ENCODE measurements around the gene MAML3.

Gene MAML3

DNA sequence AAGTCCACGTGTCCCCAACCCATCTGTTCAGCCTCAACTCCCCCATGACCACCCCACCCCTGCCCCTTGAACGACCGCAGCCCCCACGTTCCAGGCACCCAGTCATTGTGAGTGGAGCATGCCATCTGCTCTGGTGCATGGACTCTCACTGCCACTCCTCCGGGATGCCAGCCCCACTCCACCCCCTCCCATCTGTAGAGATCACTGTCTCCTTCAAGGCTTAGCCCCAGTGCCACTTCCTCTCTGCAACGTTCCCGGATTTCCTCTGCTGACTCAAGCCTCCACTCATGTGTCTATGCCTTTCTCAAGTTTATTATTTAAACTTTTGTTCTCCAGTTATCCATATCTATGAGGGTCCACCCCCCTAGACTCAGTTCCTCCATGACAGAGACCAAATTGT, 54.0 kb downstream of the MAML3 start:
- no peak for DNase-seq (ENCODE audit: low read depth)

- no peak for DNase-seq (ENCODE audit: low read depth)
These were observed 55.4 kb downstream of the MAML3 start for GRCh38 chr4:140098455-140099160.

- DNase-seq (ENCODE audit: low read depth): no peak
These were observed 56.4 kb downstream of the MAML3 start for GRCh38 chr4:140097572-140097971.

- DNase-seq (ENCODE audit: low read depth): no peak
These were observed 57.1 kb downstream of the MAML3 start for GRCh38 chr4:140096921-140097320.

GRCh38 chr4:140096483-140096861, 57.5 kb downstream of the MAML3 start:
- no peak for DNase-seq (ENCODE audit: low read depth)

DNA sequence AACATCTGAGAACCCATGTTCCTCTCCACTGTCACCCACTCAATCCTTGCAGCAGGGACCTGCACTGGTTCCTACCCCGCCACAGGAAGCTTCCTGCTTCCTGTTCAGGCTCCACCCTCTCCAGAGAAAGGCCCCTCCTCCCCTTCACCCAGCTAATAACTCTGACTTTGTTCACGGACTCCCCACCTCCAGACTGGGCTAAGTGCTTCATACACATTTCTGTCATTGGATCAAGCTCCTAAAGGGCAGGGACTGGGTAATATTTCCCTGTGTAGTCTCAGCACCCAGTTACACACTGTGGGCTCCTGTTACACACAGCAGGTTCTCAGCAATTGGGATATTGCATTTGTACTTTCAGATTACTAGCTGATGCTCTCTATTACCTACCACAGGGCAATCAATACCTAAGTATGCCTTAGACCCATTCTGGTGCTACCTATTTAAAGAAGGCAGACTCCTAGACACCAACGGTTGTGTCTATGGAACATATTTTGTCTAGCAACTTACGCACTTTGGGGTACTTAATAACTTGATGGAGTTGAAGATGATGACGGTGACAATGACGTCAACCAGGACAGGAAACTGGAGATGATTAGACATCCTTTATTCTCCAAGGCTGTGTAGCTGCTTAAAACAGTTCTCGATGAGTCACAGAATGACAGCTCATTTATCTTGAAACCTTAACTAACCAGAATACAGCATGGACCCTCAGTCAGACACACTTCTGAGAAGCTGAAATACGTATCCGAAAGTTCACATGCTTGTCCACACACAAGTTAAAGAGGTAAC, 58.1 kb downstream of the MAML3 start:
- DNase-seq (ENCODE audit: low read depth): peak; percentile 23

DNA sequence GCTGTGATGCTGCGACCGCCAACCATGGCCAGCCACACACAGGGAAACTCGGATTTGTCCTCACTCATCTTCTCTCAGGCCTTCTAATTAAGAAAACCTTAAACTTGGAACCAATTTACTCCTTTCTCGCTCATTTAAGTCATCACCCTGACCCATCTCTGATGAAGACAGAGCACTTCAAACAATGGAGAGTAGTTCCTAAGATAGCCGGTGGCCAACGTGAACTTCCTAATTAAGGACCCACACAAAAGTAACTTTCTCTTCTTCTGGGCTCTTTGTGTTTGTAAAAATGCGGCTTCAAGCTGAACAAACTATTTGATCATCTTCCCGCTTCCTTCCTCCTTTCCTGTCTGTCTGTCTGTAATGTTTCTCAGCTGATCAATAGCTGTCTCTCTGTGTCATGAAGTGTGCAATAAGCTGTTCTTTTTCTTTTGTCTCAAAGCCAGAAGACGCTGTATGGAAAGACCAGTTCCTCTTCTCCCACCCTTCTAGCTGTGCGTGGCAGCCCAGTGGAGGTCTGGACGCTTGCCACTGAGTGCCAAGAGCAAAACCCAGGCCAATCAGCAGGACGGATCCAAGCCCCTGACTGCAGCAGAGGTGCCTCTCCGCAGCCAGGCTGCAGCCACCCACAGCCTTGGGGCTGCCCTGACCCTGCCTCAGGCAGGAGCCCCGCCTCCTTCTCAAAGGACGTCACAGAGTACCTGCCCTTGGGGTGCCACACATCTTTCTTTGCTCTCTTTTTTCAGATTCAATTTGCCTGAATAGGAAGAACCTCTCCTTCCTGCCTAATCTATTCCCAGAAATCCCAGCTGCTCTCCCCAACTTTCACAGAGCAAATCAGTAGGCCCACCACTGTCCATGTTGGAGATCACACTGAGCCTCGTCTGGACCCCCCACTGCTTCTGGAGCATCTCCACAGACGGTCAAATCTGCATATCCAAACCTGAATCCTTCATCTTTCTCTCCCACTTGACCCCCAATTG, 59.3 kb downstream of the MAML3 start:
- no peak for DNase-seq (ENCODE audit: low read depth)

DNA sequence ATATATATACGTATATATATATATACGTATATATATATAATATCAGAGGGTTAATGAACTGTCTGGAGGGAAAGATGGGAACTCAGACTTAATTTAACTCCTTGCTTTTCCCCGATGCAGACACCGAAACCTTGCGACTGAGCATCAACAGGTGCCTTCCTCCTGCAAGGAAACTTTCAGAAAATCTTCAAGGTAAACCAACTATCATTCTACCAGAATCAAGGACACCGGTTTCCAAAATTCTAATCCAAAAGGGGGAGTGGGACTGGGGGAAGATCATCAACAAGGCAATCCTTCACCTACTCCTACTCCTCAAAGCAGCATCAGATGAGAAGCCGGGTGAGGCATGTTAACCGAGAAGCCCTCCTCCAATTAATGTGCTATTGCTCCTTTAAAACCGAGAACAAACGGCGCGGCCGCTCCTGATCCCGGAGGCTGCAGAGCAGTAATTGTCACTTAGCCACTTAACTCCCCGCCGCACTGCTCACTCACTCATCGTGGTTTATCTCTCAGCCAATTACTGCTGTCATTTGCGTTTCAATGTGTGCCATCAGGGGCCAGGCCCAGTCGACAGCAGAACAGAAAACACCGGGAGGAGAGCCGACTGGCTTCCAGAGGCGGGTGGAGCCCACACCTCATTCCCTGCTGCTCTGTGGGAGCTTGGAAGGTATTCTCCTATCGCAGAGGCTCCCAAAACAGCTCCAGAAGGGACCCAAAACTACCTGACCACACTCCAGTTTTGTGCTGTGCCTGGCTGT, 61.7 kb downstream of the MAML3 start:
- no peak for DNase-seq (ENCODE audit: low read depth)

GRCh38 chr4:140091305-140091704, 62.7 kb downstream of the MAML3 start:
- DNase-seq (ENCODE audit: low read depth): no peak

- no peak for DNase-seq (ENCODE audit: low read depth)
These were observed 63.7 kb downstream of the MAML3 start for GRCh38 chr4:140090215-140090731.

DNA sequence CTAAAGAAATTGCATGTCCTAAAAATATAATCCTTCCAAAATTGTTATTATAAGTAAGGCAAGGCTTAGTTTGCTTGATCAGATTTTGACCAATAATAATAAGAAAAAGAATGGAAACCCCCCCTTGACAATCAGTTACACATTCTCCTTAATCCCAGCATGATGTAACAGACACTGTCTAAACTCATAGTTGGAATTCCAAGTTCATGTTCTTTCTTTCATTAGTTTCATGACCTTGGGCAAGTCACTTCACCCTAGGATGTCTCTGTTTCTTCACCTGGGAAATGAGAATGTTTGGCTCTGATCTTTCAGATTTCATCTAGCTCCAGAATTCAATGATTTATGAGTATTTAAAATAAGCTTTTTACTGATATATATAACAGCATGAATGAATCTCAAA, 64.8 kb downstream of the MAML3 start:
- DNase-seq (ENCODE audit: low read depth): no peak

GRCh38 chr4:140088323-140088967, 65.5 kb downstream of the MAML3 start:
- no peak for DNase-seq (ENCODE audit: low read depth)

DNA sequence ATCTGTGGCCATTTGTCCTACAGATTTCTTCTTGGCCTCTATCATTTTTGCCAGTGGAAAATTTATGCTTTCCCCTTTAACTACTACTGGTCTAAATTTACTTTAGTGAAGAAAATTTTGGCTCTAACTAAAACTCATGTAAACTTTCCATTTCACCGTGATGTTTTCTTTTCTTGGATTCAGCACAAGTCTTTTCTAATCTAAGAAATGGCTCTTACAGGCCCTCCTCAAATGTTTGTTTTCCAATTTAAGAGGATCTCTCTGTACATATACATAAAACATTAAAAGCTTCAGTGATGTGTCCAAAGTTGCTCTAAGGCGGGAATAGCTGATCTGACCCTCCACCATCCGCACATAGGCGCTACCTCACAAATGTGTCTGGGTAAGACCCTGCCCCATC, 68.1 kb downstream of the MAML3 start:
- no peak for DNase-seq (ENCODE audit: low read depth)

DNA sequence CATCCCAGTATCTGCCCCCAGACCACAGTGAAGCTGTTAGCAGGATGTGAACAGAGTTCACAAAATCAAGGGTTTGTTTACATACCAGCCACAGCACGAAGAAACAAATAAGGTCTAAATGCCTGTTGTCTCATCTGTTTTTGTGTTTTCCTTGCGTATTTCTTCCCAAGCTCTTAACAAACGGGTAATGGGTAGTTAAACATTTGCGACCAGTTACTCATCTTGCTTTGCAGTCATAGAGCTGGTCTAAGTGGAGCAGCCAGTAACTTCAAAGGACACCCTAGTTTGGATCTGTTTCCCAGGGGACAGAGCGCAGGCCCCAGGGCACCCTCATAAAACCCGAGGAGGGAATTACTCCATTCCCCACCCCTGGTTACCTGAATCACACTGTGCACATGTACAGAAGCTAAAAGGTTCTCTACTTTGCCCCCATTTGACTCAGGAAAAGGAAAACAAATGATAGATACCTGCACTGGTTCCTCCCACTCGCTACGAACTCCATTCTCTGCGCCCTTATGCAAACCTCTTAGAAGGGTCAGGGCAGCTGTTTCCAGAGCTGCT, 68.8 kb downstream of the MAML3 start:
- DNase-seq (ENCODE audit: low read depth): no peak

- no peak for DNase-seq (ENCODE audit: low read depth)
These were observed 69.6 kb downstream of the MAML3 start for GRCh38 chr4:140084385-140084784.

- no peak for DNase-seq (ENCODE audit: low read depth)
These were observed 71.6 kb downstream of the MAML3 start for GRCh38 chr4:140082391-140082755.

GRCh38 chr4:140081641-140082390, 72.2 kb downstream of the MAML3 start:
- no peak for DNase-seq (ENCODE audit: low read depth)

- no peak for DNase-seq (ENCODE audit: low read depth)
These were observed 73.1 kb downstream of the MAML3 start for GRCh38 chr4:140080883-140081282.

- no peak for DNase-seq (ENCODE audit: low read depth)
These were observed 75.6 kb downstream of the MAML3 start for GRCh38 chr4:140078366-140078765.

DNA sequence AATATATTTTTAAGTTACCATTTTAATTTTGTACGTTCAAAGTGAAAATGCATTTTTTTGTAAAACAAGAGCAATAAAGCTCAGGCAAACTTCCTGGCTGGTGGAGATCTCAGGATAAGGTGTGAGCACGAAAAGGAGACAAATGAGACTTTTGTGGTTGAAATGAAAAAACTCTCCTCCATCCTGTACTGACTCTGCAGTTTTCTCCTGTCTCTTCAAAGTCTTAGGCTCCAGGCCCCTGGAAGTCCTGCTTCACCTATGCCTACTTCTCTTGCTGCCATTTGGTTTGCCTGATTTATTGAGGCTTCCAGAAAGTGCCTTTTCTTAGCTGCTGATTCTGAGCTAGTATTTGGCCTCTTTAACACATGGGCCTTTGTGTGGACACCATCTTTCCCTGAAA, 77.7 kb downstream of the MAML3 start:
- no peak for DNase-seq (ENCODE audit: low read depth)
